ENCODE data around the gene DISC1.

DNA sequence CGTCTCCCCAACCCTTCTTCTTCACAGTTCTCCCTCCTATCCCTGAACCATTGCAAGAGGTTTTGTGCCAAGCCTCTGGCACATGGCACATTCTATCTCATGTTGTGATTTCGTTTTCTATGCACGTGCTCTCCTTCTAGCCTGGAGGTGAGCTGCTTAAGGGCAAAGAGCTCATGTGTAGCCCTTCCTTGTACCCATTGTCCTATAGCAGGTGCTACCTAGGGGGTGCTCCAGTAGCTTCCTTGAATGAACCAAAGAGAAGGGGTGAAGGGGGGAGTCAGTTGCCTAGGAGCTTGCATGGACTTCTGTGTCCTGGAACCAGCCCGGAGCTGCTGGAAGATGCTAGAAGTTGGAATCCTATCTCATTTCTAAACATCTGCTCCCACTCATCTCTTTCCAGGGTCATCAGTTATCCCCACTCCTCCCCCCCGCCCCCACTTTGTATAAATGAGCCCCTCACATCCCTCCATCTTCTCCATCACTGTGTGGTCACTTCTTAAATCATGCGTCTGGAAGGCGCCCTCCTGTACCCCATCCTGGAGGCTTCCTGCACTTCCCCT is 535 bp upstream of the DISC1 start:
- TF ChIP-seq, protein P1, sequence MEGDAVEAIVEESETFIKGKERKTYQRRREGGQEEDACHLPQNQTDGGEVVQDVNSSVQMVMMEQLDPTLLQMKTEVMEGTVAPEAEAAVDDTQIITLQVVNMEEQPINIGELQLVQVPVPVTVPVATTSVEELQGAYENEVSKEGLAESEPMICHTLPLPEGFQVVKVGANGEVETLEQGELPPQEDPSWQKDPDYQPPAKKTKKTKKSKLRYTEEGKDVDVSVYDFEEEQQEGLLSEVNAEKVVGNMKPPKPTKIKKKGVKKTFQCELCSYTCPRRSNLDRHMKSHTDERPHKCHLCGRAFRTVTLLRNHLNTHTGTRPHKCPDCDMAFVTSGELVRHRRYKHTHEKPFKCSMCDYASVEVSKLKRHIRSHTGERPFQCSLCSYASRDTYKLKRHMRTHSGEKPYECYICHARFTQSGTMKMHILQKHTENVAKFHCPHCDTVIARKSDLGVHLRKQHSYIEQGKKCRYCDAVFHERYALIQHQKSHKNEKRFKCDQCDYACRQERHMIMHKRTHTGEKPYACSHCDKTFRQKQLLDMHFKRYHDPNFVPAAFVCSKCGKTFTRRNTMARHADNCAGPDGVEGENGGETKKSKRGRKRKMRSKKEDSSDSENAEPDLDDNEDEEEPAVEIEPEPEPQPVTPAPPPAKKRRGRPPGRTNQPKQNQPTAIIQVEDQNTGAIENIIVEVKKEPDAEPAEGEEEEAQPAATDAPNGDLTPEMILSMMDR (IDR thresholded peaks at IDR 0.05; ENCODE audit: low read length) = no peak
- no peak for TF ChIP-seq EZH2 (IDR thresholded peaks at IDR 0.05; ENCODE audit: borderline replicate concordance, low read length)

Data from OCI-LY1 (cell line).